Esophagus squamous epithelium (tissue), 5 donors: Measurements from ENCODE around the gene STX8. TPM values are rescaled to one million over a fixed set of nuclear protein-coding genes. Genes with fewer than 3 reads are reported as not detected.
A peak's percentile ranks its signal among the peaks of the same experiment; 100 is the strongest.

Experiments used
- DNase-seq: peaks from one replicate; lab custom pipeline; 2025; lab: John Stamatoyannopoulos, UW
- H3K27ac ChIP-seq, 4 donors: fragments of 200-600 bp; sonication (generic); one replicate each; pipeline ENCODE4 v1.5.1; 2016 to 2019; ENCODE audit warnings: mild to moderate bottlenecking in 1 of 4
- H3K27me3 ChIP-seq, 4 donors: fragments of 200-600 bp; sonication (generic); 1 replicate in 3 of 4; 2 replicates in 1 of 4; pipeline versions ENCODE4 v1.5.1 to v1.6.0; 2017 to 2021; ENCODE audit warnings: antibody characterized with exemption in 1 of 4
- H3K36me3 ChIP-seq, 3 donors: fragments of 200-600 bp; sonication (generic); one replicate each; pipeline ENCODE4 v1.5.1; 2016 to 2019
- H3K4me1 ChIP-seq, 3 donors: fragments of 200-600 bp; sonication (generic); one replicate each; pipeline ENCODE4 v1.5.1; 2017 to 2019
- H3K4me3 ChIP-seq, 4 donors: fragments of 200-600 bp; sonication (generic); 1 replicate in 3 of 4; 2 replicates in 1 of 4; pipeline ENCODE4 v1.5.1; 2016 to 2019; ENCODE audit warnings: mild to moderate bottlenecking in 2 of 4, moderate library complexity in 1 of 4
- H3K9me3 ChIP-seq, 3 donors: fragments of 200-600 bp; sonication (generic); one replicate each; pipeline ENCODE4 v1.5.1; 2016 to 2019
- POLR2A ChIP-seq, 4 donors: fragments of 450-650 bp; IDR thresholded peaks; one replicate each; pipeline ENCODE4 v1.6.1; 2017; ENCODE audit warnings: antibody characterized with exemption in 4 of 4, mild to moderate bottlenecking in 4 of 4, moderate library complexity in 3 of 4
- WGBS, 2 donors: methylation state at CpG; one replicate each; pipeline ENCODE4 v1.1.5; 2018; 5-methylcytosine and 5-hydroxymethylcytosine counted together
- intact Hi-C: fragments of 100-400 bp; cut with DNase I; formaldehyde crosslinking; loops from one replicate; pipeline ENCODE4 v1.15.0; 2022
- total RNA-seq, 4 donors: library from RNA; depleted of rRNA; stranded (reverse); fragments of >200 nt; gene quantifications; one replicate each; pipeline ENCODE4 v1.1.0, GENCODE V29; 2016
- TF ChIP-seq, protein P1 (sequence below), 6 experiments: fragments of 450-650 bp in 4 of 6; fragments of 200-600 bp in 2 of 6; sonication (generic) in 2 of 6; IDR thresholded peaks; one replicate each; pipeline ENCODE4 v1.5.1; 2016 to 2019; ENCODE audit warnings: antibody characterized with exemption in 6 of 6, mild to moderate bottlenecking in 4 of 6, moderate library complexity in 4 of 6
- donor health status: DM: yes; HTN: yes; CAD: no.

The STX8 gene
- total RNA-seq, 4 donors from 2014 or later: 31.8 to 66.4 (median 46.5) TPM

DNA sequence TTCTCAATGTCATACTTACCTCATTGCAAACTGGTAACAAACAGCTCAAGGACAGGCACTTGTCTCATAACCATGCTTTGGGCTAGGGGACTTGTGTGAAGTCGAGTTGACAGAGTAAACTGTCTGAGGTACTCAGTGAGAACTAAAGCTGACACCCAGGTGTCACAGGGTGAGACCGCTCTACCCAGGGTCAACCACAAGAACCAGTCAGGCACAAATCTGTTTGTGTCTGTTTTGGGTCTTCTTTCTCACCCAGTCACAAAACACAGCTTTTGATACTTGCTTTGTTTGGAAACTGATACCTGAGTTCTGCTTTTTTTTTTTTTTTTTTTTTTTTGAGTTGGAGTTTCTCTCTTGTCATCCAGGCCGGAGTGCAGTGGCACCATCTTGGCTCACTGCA, 161.1 kb downstream of the STX8 start:
- H3K27ac ChIP-seq: no peak overlapping the region
- H3K4me3 ChIP-seq: no peak overlapping the region
- intact Hi-C loops: no loop called here
- no peaks in the 10 kb centered on the region for H3K36me3 ChIP-seq
- H3K4me1 ChIP-seq: peaks cover 0 to 10% (median 6%) of the 10 kb centered on the region in 3 donors
- DNase-seq: no peak
- TF ChIP-seq, protein P1, sequence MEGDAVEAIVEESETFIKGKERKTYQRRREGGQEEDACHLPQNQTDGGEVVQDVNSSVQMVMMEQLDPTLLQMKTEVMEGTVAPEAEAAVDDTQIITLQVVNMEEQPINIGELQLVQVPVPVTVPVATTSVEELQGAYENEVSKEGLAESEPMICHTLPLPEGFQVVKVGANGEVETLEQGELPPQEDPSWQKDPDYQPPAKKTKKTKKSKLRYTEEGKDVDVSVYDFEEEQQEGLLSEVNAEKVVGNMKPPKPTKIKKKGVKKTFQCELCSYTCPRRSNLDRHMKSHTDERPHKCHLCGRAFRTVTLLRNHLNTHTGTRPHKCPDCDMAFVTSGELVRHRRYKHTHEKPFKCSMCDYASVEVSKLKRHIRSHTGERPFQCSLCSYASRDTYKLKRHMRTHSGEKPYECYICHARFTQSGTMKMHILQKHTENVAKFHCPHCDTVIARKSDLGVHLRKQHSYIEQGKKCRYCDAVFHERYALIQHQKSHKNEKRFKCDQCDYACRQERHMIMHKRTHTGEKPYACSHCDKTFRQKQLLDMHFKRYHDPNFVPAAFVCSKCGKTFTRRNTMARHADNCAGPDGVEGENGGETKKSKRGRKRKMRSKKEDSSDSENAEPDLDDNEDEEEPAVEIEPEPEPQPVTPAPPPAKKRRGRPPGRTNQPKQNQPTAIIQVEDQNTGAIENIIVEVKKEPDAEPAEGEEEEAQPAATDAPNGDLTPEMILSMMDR (IDR thresholded peaks at IDR 0.05): no peak
- TF ChIP-seq POLR2A (IDR thresholded peaks at IDR 0.05): no peak
- H3K27me3 ChIP-seq: no peaks in the 10 kb centered on the region
- H3K9me3 ChIP-seq: peaks cover 0 to 4% (median 0%) of the 10 kb centered on the region in 3 donors
- WGBS, 2 donors: 75 to 98% methylated on average over 3 of the region's 3 CpGs

DNA sequence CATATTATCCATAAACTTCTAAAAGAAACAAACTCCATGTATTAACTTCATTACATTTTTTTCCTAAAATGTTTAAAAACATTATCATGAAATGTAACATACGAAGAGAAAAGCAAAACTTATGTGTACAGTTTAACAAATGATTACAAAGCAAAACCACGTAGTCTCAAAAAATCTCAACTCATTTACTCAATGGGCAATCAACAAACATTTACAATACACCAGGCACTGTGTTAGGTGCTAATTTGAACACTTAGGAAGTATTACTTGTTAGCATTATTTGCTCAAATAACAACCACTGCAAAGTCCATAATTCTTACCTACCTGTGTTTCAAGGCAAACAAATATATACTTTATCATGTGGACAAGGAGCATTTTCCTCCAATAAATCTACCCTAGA, 164.9 kb downstream of the STX8 start:
- no peak for DNase-seq

DNA sequence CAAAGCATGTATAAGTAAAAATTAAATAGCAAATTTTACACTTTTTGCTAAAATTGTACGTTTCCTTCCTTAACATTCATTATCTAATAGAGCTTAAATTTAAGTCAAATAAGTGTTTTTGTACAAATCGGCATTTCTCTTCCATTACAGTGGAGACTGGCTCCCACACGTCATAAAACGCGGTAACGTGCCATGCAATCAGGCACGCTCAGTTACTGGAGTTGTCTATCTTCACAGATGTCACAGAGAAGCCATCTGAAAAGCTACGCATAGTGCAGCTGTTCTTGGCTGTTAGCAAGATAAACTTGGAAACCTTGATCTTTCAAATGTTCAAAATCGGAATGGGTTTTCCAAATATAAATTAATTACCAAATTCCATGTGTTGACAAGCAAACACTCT, 165.3 kb downstream of the STX8 start:
- Histone ChIP-seq H3K27ac (peak overlapping the region in 1 of 4 donors; percentile 36), H3K4me1 (peaks cover 3 to 20% (median 10%) of the 10 kb centered on the region in 3 donors), H3K36me3 (no peaks in the 10 kb centered on the region), H3K9me3 (no peaks in the 10 kb centered on the region), H3K4me3 (no peak overlapping the region), H3K27me3 (no peaks in the 10 kb centered on the region)
- intact Hi-C loops: no loop called here
- no peak for DNase-seq
- WGBS, 2 donors: 67 to 73% methylated on average over 9 of the region's 9 CpGs
- TF ChIP-seq, protein P1 (IDR thresholded peaks at IDR 0.05): no peak
- no peak for TF ChIP-seq POLR2A (IDR thresholded peaks at IDR 0.05)

More for the DNA sequence above, 164.9 kb downstream of the STX8 start:
- Histone ChIP-seq H3K9me3 (no peaks in the 10 kb centered on the region), H3K36me3 (no peaks in the 10 kb centered on the region), H3K27ac (no peak overlapping the region), H3K4me3 (no peak overlapping the region), H3K27me3 (no peaks in the 10 kb centered on the region), H3K4me1 (peaks cover 3 to 20% (median 10%) of the 10 kb centered on the region in 3 donors)
- intact Hi-C loops: no loop called here
- WGBS, 2 donors: 82 to 88% methylated on average over 2 of the region's 2 CpGs
- TF ChIP-seq, protein P1 (IDR thresholded peaks at IDR 0.05): no peak
- TF ChIP-seq POLR2A (IDR thresholded peaks at IDR 0.05): no peak

DNA sequence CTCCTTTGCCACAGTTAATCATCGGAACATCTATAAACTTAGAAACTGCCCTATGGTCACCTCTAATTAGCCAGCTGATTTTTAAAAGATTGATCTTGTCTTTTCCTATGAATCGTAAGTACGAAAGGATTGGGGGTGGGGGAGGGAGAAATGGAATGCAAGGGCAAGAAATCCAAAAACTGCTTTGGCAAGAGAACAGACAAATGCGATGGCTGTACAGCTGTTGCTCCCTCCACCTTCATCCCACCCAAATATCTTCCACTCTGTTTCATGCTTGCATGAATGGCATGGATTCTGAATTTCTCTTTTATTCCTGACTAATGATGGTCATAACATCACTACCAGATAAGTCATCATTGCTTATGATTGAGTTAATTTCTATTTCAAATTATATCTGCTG, 165.7 kb downstream of the STX8 start:
- intact Hi-C loops: no loop called here
- H3K9me3 ChIP-seq: no peaks in the 10 kb centered on the region
- H3K4me3 ChIP-seq: peak overlapping the region in 1 of 4 donors; percentile 3
- WGBS, 2 donors: 31 to 41% methylated on average over 4 of the region's 4 CpGs
- no peaks in the 10 kb centered on the region for H3K27me3 ChIP-seq
- peaks cover 3 to 20% (median 10%) of the 10 kb centered on the region in 3 donors for H3K4me1 ChIP-seq
- no peaks in the 10 kb centered on the region for H3K36me3 ChIP-seq
- H3K27ac ChIP-seq: peak overlapping the region in 2 of 4 donors; percentile 36 to 41
- DNase-seq: no peak
- TF ChIP-seq POLR2A (IDR thresholded peaks at IDR 0.05): no peak
- TF ChIP-seq, protein P1 (IDR thresholded peaks at IDR 0.05): no peak

DNA sequence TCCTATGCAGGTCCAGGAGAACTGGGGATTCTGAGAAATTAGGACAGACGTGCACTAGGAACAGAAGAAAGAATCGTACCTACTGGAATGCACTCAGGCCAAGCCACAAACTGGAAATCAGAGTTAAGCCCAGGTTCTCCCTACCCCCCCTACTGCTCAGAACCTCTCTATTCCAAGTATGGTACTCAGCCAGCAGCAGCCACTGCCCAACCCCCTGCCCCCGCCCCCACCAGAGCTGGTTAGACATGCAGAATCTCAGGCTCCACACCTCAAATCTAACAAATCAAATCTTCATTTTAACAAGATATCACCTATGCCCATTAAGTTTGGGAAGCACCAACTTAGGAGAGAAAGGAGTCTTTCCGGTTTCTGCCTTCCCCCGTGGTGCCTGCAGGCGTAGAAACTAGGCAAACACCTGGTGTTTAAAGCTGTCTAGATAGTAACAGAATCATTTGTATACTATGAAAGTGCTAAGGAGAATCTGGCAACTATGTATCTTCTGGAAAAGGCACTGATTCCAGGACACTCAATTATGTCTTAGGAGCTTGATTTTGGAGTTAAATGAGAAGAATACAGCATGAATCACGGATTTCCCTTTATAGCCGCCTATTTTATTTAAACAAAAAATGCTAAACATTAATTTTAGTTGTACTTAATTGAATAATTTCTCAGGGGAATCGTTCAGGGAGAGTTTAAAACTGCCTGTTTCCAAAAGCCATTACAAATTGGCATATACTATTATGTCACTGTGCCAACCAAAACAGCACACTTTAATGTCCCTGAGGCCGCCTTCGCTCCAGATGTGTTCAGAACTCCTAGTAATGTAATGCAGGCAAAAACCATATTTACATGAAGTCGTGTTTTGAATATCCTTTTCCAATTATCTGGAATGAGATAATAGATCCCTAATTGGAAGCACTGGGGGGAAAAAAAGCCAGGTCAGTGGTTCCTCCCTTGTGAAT, 166.5 kb downstream of the STX8 start:
- intact Hi-C loops: no loop called here
- TF ChIP-seq, protein P1 (IDR thresholded peaks at IDR 0.05): no peak
- TF ChIP-seq POLR2A (IDR thresholded peaks at IDR 0.05): no peak
- peak overlapping the region in 2 of 4 donors; percentile 36 to 41 for H3K27ac ChIP-seq
- no peaks in the 10 kb centered on the region for H3K36me3 ChIP-seq
- no peaks in the 10 kb centered on the region for H3K27me3 ChIP-seq
- peak overlapping the region in 1 of 4 donors; percentile 3 for H3K4me3 ChIP-seq
- DNase-seq: no peak
- peaks cover 3 to 20% (median 10%) of the 10 kb centered on the region in 3 donors for H3K4me1 ChIP-seq
- H3K9me3 ChIP-seq: no peaks in the 10 kb centered on the region
- WGBS, 2 donors: 24 to 43% methylated on average over 11 of the region's 12 CpGs
